DOHH2 (cell line): Measurements from ENCODE around the gene PPP3CA.

Experiments
- H3F3A ChIP-seq: fragments of 200-600 bp; sonication (generic), shearing (Covaris generic); 2 replicates; pipeline ENCODE4 v1.6.0; 2016; ENCODE audit warnings: antibody characterized with exemption, mild to moderate bottlenecking; ENCODE audit not compliant: control insufficient read depth, insufficient read depth
- H3K27ac ChIP-seq: fragments of 200-600 bp; sonication (generic); 2 replicates; pipeline ENCODE4 v1.5.1; 2014; ENCODE audit warnings: low read depth, mild to moderate bottlenecking, low read length, moderate library complexity
- H3K27me3 ChIP-seq: fragments of 200-600 bp; sonication (generic); 2 replicates; pipeline ENCODE4 v1.6.1; 2014; ENCODE audit warnings: mild to moderate bottlenecking, low read length, mixed read lengths; ENCODE audit not compliant: control insufficient read depth
- H3K36me3 ChIP-seq: fragments of 200-600 bp; sonication (generic); 2 replicates; pipeline ENCODE4 v1.6.1; 2014; ENCODE audit warnings: mild to moderate bottlenecking, low read length, moderate library complexity, mixed read lengths; ENCODE audit not compliant: control insufficient read depth
- H3K4me1 ChIP-seq: fragments of 200-600 bp; sonication (generic); 2 replicates; pipeline ENCODE4 v1.6.1; 2014; ENCODE audit warnings: mild to moderate bottlenecking, low read length, mixed read lengths; ENCODE audit not compliant: control insufficient read depth
- H3K4me2 ChIP-seq: fragments of 200-600 bp; sonication (generic); 2 replicates; pipeline ENCODE4 v1.6.0; 2014; ENCODE audit warnings: mild to moderate bottlenecking, low read length, moderate library complexity
- H3K4me3 ChIP-seq: fragments of 200-600 bp; sonication (generic); 2 replicates; pipeline ENCODE4 v1.5.1; 2014; ENCODE audit warnings: mild to moderate bottlenecking, low read length, mixed read lengths
- H3K79me2 ChIP-seq: fragments of 200-600 bp; sonication (generic); 2 replicates; pipeline ENCODE4 v1.6.1; 2014; ENCODE audit warnings: mild to moderate bottlenecking, low read length, mixed read lengths; ENCODE audit not compliant: control insufficient read depth
- H3K9me2 ChIP-seq: fragments of 200-600 bp; sonication (generic); replicated peaks from 2 replicates; pipeline ENCODE4 v1.6.1; 2014; ENCODE audit warnings: mild to moderate bottlenecking, low read length, mixed read lengths; ENCODE audit not compliant: control insufficient read depth
- H3K9me3 ChIP-seq: fragments of 200-600 bp; sonication (generic); 2 replicates; pipeline ENCODE4 v1.6.1; 2014; ENCODE audit warnings: antibody characterized with exemption, low read length, mixed read lengths; ENCODE audit not compliant: control insufficient read depth, insufficient read depth
- H4K20me1 ChIP-seq: fragments of 200-600 bp; sonication (generic); 2 replicates; pipeline ENCODE4 v1.6.0; 2014; ENCODE audit warnings: low read depth, mild to moderate bottlenecking, antibody characterized with exemption, low read length, moderate library complexity; ENCODE audit not compliant: control insufficient read depth, insufficient read depth
- EZH2phosphoT487 ChIP-seq: fragments of 200-600 bp; sonication (generic); IDR thresholded peaks from 2 replicates; pipeline ENCODE4 v1.6.1; 2017; ENCODE audit warnings: borderline replicate concordance, mild to moderate bottlenecking, antibody characterized with exemption, low read length, moderate library complexity, mixed read lengths
- TF ChIP-seq, protein P1 (sequence below): fragments of 200-600 bp; sonication (generic); IDR thresholded peaks from one replicate; pipeline ENCODE4 v1.5.1; 2014; ENCODE audit warnings: antibody characterized with exemption, mild to moderate bottlenecking, low read depth, low read length; ENCODE audit not compliant: poor library complexity, severe bottlenecking

The PPP3CA gene

GRCh38 chr4:101332424-101332823 is 14.9 kb downstream of the PPP3CA start:
- Histone ChIP-seq H3F3A (no peaks in the 10 kb centered on the region), H3K9me2 (no peaks in the 10 kb centered on the region), H3K36me3 (no peaks in the 10 kb centered on the region), H3K27ac (no peak overlapping the region), H3K4me1 (peaks cover 36% of the 10 kb centered on the region), H3K4me3 (no peak overlapping the region), H3K79me2 (peaks cover 64% of the 10 kb centered on the region), H3K27me3 (no peaks in the 10 kb centered on the region), H4K20me1 (no peaks in the 10 kb centered on the region), H3K9me3 (no peaks in the 10 kb centered on the region), H3K4me2 (no peak overlapping the region)
- TF ChIP-seq, protein P1, sequence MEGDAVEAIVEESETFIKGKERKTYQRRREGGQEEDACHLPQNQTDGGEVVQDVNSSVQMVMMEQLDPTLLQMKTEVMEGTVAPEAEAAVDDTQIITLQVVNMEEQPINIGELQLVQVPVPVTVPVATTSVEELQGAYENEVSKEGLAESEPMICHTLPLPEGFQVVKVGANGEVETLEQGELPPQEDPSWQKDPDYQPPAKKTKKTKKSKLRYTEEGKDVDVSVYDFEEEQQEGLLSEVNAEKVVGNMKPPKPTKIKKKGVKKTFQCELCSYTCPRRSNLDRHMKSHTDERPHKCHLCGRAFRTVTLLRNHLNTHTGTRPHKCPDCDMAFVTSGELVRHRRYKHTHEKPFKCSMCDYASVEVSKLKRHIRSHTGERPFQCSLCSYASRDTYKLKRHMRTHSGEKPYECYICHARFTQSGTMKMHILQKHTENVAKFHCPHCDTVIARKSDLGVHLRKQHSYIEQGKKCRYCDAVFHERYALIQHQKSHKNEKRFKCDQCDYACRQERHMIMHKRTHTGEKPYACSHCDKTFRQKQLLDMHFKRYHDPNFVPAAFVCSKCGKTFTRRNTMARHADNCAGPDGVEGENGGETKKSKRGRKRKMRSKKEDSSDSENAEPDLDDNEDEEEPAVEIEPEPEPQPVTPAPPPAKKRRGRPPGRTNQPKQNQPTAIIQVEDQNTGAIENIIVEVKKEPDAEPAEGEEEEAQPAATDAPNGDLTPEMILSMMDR, result no peak
- TF ChIP-seq EZH2phosphoT487, result no peak

DNA sequence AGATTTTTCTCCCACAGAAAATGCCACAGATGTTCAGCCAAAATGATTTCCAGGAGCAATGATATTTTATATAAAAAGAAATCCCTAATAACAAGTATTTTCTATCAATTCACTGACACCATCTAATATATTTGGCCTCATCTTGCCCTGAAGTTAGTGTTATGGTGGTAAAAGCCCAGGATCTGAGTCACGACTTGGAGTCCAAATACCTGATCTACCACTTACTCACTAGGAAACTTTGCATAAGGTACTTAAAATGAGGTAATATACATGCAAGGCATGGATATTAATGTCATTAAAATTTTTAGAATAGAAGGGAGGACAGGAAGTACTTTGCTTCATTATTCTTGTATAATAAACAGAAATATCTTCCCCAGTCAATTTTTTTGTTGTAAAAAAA is 16.3 kb downstream of the PPP3CA start:
- no peaks in the 10 kb centered on the region for H3K9me3 ChIP-seq
- no peak overlapping the region for H3K4me2 ChIP-seq
- H3K27ac ChIP-seq, result no peak overlapping the region
- no peaks in the 10 kb centered on the region for H3K9me2 ChIP-seq
- peaks cover 73% of the 10 kb centered on the region for H3K79me2 ChIP-seq
- H3F3A ChIP-seq, result no peaks in the 10 kb centered on the region
- no peak for TF ChIP-seq EZH2phosphoT487
- TF ChIP-seq, protein P1, result no peak
- H3K4me1 ChIP-seq, result peaks cover 41% of the 10 kb centered on the region
- H3K4me3 ChIP-seq, result no peak overlapping the region
- no peaks in the 10 kb centered on the region for H3K36me3 ChIP-seq
- no peaks in the 10 kb centered on the region for H4K20me1 ChIP-seq
- no peaks in the 10 kb centered on the region for H3K27me3 ChIP-seq

DNA sequence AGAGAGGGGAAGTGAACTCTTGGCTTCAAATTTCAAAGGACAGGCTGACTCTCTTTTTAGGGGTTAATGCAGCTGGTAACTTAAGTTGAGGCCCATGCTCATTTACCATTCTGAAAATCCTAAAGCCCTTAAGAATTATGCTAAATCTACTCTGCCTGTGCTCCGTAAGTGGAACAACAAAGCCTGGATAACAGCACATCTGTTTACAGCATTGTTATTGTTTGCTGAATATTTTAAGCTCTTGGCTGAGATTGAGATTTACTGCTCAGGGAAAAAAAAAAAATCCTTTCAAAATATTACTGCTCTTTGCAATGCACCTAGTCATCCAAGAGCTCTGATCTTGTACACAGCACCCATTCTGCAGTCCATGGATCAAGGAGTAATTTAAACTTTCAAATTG is 17.7 kb downstream of the PPP3CA start:
- Histone ChIP-seq H3K9me2 (no peaks in the 10 kb centered on the region), H3K4me1 (peaks cover 45% of the 10 kb centered on the region), H4K20me1 (no peaks in the 10 kb centered on the region), H3K27ac (no peak overlapping the region), H3K36me3 (no peaks in the 10 kb centered on the region), H3K4me2 (no peak overlapping the region), H3F3A (no peaks in the 10 kb centered on the region), H3K4me3 (no peak overlapping the region), H3K79me2 (peaks cover 64% of the 10 kb centered on the region), H3K9me3 (no peaks in the 10 kb centered on the region), H3K27me3 (no peaks in the 10 kb centered on the region)
- TF ChIP-seq, protein P1, result no peak
- no peak for TF ChIP-seq EZH2phosphoT487
